ENCODE data around the gene RNF113B. TPM values are rescaled to one million over a fixed set of nuclear protein-coding genes. Genes with fewer than 3 reads are reported as not detected.

The RNF113B gene
- total RNA-seq, 1 donor from 2014 or later: not detected

DNA sequence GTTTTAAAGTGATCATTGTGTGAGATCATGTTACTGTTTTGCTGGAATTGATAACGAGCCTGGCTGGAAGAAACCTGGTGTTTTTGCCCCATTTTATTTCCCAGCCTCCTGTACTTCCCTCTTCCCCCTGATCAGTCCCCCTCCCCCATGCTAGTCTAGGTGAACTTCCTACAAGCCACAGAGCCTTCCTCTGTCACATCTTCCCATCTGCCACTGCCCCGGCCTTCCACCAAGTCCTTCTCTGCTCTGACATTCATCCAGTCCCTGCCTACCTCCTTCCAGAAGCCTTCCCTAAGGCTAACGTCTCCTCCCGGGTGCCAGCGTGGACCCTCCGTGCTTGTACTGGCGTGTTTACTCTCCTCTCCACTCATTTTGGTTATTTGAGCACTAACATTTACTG lies 19.9 kb downstream of the RNF113B start:
- H3K4me1 Mint-ChIP-seq: no peaks in the 10 kb centered on the region
- H3K27ac Mint-ChIP-seq: no peak overlapping the region
- H3K4me3 Mint-ChIP-seq: no peak overlapping the region
- H3K9me3 Mint-ChIP-seq: no peaks in the 10 kb centered on the region
- peaks cover 7% of the 10 kb centered on the region for H3K27me3 Mint-ChIP-seq
- TF ChIP-seq CTCF (IDR thresholded peaks at IDR 0.05): no peak
- POLR2A ChIA-PET: no interaction called here
- CTCF ChIA-PET: no interaction called here
- DNase-seq (no peak), ATAC-seq (ENCODE audit: low read depth) (no peak)
- no peaks in the 10 kb centered on the region for H3K36me3 Mint-ChIP-seq (ENCODE audit: low read depth)
- intact Hi-C loops (cut with micrococcal nuclease): no loop called here

- no peak for ATAC-seq (ENCODE audit: low read depth)
- intact Hi-C loops (cut with micrococcal nuclease): no loop called here
- peaks cover 13% of the 10 kb centered on the region for H3K27me3 Mint-ChIP-seq
- H3K4me3 Mint-ChIP-seq: no peak overlapping the region
- CTCF ChIA-PET: no interaction called here
- no peaks in the 10 kb centered on the region for H3K4me1 Mint-ChIP-seq
- no peak for DNase-seq
- POLR2A ChIA-PET: no interaction called here
- no peaks in the 10 kb centered on the region for H3K36me3 Mint-ChIP-seq (ENCODE audit: low read depth)
- no peaks in the 10 kb centered on the region for H3K9me3 Mint-ChIP-seq
- TF ChIP-seq CTCF (IDR thresholded peaks at IDR 0.05): no peak
- no peak overlapping the region for H3K27ac Mint-ChIP-seq
Observed at GRCh38 chr13:98156259-98156658, 20.8 kb downstream of the RNF113B start.

DNA sequence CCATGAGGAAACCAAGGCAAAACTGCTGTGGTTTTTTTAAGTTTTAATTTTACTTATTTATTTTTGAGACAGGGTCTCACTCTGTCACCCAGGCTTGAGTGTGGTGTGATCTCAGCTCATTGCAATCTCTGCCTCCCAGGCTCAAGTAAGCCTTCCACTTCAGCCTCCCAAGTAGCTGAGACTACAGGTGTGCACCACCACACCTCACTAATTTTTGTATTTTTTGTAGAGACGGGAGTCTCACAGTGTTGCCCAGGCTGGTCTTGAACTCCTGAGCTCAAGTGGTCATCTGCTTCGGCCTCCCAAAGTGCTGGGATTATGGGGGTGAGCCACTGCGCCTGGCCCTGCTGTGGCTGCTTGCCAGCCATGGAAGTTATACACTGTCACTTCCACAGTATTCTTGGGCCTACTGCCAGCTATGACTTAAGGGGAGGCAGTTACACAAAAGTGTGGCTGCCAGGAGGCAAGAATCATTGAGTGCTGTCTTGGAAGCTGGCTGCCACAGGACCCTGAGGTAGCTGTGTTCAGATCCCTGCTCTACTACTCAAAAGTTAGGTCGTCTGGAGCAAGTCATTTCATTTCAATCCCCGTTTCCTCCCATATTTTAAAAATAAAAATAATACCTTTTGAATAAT lies 21.5 kb downstream of the RNF113B start:
- ChIA-PET POLR2A (no interaction called here), CTCF (no interaction called here)
- intact Hi-C loops (cut with micrococcal nuclease): no loop called here
- Mint-ChIP-seq H3K36me3 (ENCODE audit: low read depth) (no peaks in the 10 kb centered on the region), H3K27ac (no peak overlapping the region), H3K4me1 (no peaks in the 10 kb centered on the region), H3K9me3 (no peaks in the 10 kb centered on the region), H3K4me3 (no peak overlapping the region), H3K27me3 (peaks cover 16% of the 10 kb centered on the region)
- no peak for ATAC-seq (ENCODE audit: low read depth)
- no peak for TF ChIP-seq CTCF (IDR thresholded peaks at IDR 0.05)
- DNase-seq: no peak

GRCh38 chr13:98150832-98151479 lies 26.1 kb downstream of the RNF113B start:
- ChIA-PET CTCF (no interaction called here), POLR2A (no interaction called here)
- H3K27ac Mint-ChIP-seq: no peak overlapping the region
- H3K9me3 Mint-ChIP-seq: no peaks in the 10 kb centered on the region
- no peak overlapping the region for H3K4me3 Mint-ChIP-seq
- no peaks in the 10 kb centered on the region for H3K36me3 Mint-ChIP-seq (ENCODE audit: low read depth)
- TF ChIP-seq CTCF (IDR thresholded peaks at IDR 0.05): no peak
- intact Hi-C loops (cut with micrococcal nuclease): no loop called here
- ATAC-seq (ENCODE audit: low read depth) (no peak), DNase-seq (no peak)
- no peaks in the 10 kb centered on the region for H3K4me1 Mint-ChIP-seq
- H3K27me3 Mint-ChIP-seq: peaks cover 35% of the 10 kb centered on the region

DNA sequence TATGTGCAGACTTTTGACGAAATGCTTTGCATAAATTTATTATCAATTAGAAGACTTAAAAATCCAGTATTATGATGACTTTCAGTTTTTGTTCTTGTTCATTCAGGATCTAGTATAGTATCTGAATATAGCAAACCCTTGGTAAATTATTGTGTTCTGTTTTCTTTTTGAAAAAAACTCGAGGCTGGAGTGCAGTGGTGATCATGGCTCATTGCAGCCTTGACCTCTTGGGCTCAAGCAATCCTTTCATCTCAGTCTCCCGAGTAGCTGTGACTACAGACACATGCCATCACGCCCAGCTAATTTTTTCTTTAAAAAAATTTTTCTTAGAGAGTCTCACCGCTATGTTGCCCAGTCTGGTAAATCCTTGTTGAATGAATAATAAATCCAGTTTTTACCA lies 29.5 kb downstream of the RNF113B start:
- peaks cover 46% of the 10 kb centered on the region for H3K27me3 Mint-ChIP-seq
- H3K9me3 Mint-ChIP-seq: no peaks in the 10 kb centered on the region
- CTCF ChIA-PET: no interaction called here
- H3K27ac Mint-ChIP-seq: no peak overlapping the region
- POLR2A ChIA-PET: no interaction called here
- H3K4me3 Mint-ChIP-seq: no peak overlapping the region
- no peak for TF ChIP-seq CTCF (IDR thresholded peaks at IDR 0.05)
- intact Hi-C loops (cut with micrococcal nuclease): loop anchor here (10.0 kb wide), 1 partner anchor 527 kb away; no protein-coding TSS in a partner anchor
- no peaks in the 10 kb centered on the region for H3K36me3 Mint-ChIP-seq (ENCODE audit: low read depth)
- no peak for ATAC-seq (ENCODE audit: low read depth)
- DNase-seq: no peak
- peaks cover 9% of the 10 kb centered on the region for H3K4me1 Mint-ChIP-seq

Data from activated B cell treated with CpG ODN at 0.5 μM for 24 hours (primary cell).